NCI-H2081 (cell line): Measurements from ENCODE around the gene MSX2.

Experiments used
- DNase-seq, 2 experiments: peaks; one replicate each; lab custom pipeline; 2025; lab: John Stamatoyannopoulos, UW

The MSX2 gene

DNA sequence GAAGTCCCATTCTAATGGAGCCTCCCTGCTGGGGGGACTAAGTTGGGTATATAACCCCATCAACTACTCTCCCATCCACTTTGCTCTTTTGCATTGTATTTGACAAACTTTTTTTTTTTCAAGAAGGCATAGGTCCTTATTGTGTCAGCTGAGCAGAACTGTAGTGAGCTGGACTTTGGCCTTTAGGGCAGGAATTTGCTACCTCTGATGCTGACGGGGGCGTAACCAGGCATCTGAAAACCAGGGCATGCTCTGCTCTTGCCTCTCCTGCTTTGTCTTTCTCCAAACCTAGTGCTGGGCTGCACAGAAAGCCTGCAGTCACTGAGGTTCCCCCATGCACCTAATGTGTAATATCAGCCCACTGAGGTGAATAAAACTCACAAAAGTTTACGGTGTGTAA is 49.0 kb downstream of the MSX2 start:
- no peak for DNase-seq

DNA sequence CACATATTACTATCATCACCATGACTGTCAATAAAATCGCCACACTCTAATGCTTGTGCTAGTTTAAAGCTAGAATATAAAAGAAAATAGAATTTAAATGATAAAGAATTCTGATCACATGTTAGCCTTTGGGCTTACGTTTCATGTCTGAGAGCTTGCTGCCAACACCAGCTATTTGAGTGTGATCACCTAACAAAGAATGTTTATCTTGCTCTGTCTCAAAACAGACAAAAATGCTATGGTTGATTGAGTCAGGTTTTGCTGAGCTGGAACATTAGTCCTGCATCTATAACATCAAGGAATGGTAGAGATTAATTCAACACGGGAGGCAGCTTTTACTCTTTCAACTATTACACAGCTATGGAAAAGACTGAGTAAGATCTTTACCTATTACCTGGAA is 50.7 kb downstream of the MSX2 start:
- no peak for DNase-seq

DNA sequence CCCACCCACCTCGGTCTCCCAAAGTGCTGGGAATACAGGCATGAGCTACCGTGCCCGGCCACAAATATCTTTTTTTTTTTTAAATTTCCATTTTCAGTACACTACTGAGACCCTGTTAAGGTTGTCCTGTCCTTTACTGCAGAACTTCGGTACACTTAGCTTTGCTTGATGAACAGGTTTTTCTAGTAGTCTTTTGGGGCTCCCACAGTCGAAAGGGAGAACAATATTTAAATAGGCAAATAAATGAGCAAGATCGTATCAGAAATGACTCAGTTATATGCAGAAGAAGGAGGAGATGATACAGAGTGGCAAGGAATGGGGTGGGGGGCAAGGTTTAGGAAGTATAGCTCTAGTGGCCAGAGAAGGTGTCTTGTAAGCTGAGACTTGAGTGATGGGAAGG is 52.7 kb downstream of the MSX2 start:
- DNase-seq: no peak

DNA sequence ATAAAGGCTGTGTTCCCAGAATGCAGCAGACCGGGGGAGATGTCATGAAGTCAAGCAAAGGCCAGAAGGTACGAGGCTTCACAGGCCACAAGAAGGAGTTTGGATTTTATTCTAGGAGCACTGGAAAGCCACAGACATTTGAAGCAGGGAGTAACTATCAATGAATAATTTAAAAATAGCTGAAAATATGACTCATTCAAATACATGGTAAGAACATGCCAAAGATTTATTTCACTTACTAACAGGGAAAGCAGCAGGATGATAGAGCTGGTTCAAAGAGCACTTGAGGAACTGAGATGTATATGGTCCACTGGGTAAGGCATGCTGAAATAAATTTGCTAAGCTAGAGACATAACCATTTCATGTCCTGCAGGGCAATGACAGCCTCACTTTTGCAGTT is 53.2 kb downstream of the MSX2 start:
- no peak for DNase-seq
